Endothelial cell of umbilical vein (primary cell): ENCODE measurements around the gene SCG3.

Experiments used
- CTCF ChIP-seq, 2 donors: IDR thresholded peaks; 1 replicate in 1 of 2; 2 replicates in 1 of 2; pipeline ENCODE4 v1.5.1; 2011; ENCODE audit warnings: low read length in 2 of 2, mild to moderate bottlenecking in 2 of 2, moderate library complexity in 2 of 2, control low read depth in 1 of 2, inconsistent platforms in 1 of 2, low read depth in 1 of 2; ENCODE audit not compliant: insufficient read depth in 1 of 2; ENCODE audit errors: extremely low read depth in 1 of 2
- JUN ChIP-seq: IDR thresholded peaks from 2 replicates; pipeline ENCODE4 v1.6.1; 2011; ENCODE audit warnings: borderline replicate concordance, low read depth; ENCODE audit not compliant: insufficient read length, insufficient read depth
- POLR2A ChIP-seq: IDR thresholded peaks from 2 replicates; pipeline ENCODE4 v1.6.1; 2012; ENCODE audit warnings: low read depth, mild to moderate bottlenecking, control low read depth, low read length
- TF ChIP-seq, protein P1 (sequence below): IDR thresholded peaks from 2 replicates; pipeline ENCODE4 v1.6.1; 2011; ENCODE audit not compliant: insufficient read depth, insufficient read length

DNA sequence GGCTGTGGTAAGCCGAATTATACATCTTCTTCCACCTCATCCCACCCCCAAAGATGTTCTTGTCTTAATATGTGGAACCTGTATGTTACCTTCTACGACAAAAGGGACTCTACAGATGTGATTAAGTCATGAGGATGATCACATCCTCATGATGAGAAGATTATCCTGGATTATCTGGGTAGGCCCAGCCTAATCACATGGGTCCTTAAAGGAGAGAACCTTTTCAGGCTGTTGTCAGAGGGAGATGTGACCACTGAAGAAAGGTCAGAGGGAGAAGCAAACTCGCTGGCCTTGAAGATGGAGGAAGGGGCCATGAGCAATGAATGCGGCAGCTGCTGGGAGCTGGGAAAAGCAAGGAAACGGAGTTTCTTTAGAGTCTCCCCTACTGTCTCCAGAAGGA lies 12.9 kb upstream of the SCG3 start:
- TF ChIP-seq, protein P1, sequence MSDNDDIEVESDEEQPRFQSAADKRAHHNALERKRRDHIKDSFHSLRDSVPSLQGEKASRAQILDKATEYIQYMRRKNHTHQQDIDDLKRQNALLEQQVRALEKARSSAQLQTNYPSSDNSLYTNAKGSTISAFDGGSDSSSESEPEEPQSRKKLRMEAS, result no peak
- TF ChIP-seq POLR2A (no peak), CTCF (IDR thresholded peaks at IDR 0.05; ENCODE audit: extremely low read depth in 1 of 2, insufficient read depth in 1 of 2, low read depth in 1 of 2, low read length in 2 of 2) (no peak), JUN (no peak)
